GM19240 (cell line): ENCODE measurements around the gene PRPF8.

Source experiments
- DNase-seq: peaks from one replicate; pipeline ENCODE4 v3.0.0; 2011; ENCODE audit warnings: low spot score; ENCODE audit not compliant: insufficient read length

The PRPF8 gene

DNA sequence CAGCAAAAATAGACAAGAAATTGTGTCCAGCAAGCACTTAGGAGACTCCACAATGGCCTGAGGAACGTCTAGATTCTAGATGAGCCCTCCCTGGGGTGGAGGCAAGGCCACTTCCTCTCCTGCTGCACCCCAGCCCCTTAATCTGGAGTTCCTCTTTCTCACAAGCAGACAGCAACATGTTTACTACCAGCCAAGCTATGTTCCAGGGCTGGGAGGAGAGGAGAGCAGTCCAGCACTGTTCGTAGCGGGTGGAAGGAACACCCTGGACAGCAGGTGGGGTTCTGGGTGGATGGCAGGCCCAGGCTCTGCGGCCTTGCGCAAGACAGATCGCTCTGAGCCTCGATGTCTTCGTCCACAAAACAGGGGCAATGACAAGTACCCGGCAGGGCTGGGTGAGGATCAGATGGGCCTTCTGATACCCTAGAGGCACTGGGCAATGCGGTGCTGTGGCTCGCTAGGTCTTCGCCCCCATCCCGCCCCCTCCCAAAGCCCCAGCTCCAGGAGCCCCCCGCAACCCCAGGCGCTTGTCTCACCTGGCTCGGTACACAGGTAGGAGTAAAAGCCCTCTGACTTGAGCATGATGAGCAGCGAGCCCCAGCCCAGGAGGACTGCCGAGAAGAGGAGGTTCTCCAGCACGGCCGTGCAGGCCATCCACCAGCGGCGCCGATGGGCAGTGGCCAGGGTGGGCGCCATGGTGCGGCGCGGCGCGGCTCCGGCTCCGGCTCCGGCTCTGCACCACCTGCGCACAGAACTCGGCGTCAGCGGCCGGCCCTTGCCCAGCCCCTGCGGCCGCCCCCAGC, 57.3 kb downstream of the PRPF8 start:
- DNase-seq: no peak

- no peak for DNase-seq
These were observed 58.3 kb downstream of the PRPF8 start for GRCh38 chr17:1626333-1626732.

GRCh38 chr17:1625581-1625980, 59.1 kb downstream of the PRPF8 start:
- DNase-seq: no peak

GRCh38 chr17:1625053-1625452, 59.6 kb downstream of the PRPF8 start:
- no peak for DNase-seq

- no peak for DNase-seq
These were observed 60.0 kb downstream of the PRPF8 start for GRCh38 chr17:1624650-1625049.

DNA sequence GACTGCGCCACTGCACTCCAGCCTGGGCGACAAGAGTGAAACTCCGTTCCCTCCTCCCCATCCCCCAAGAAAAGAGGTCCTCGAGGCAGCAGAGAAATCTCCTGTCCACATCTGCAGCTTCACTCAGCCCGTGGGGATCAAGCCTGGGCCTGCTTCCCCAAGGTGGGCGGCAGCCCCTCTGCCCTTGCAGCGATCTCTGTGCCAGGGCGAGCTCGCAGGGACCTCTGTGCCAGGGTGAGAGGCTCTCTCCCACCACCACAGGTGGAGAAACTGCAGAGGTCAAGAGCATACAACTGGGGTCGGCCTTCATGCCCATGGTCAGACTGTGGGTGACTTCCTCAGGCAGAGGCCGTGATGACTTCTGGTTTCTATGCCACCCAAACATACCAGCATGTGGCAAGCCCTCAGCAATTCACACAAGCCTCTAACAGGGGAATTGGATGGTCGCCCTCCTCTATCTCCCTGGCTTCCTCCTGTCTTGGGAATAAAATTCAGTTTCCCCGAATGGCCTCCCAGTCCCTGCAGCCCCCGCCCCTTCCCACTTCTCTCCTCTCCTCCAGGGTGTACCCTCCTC, 61.5 kb downstream of the PRPF8 start:
- no peak for DNase-seq

DNA sequence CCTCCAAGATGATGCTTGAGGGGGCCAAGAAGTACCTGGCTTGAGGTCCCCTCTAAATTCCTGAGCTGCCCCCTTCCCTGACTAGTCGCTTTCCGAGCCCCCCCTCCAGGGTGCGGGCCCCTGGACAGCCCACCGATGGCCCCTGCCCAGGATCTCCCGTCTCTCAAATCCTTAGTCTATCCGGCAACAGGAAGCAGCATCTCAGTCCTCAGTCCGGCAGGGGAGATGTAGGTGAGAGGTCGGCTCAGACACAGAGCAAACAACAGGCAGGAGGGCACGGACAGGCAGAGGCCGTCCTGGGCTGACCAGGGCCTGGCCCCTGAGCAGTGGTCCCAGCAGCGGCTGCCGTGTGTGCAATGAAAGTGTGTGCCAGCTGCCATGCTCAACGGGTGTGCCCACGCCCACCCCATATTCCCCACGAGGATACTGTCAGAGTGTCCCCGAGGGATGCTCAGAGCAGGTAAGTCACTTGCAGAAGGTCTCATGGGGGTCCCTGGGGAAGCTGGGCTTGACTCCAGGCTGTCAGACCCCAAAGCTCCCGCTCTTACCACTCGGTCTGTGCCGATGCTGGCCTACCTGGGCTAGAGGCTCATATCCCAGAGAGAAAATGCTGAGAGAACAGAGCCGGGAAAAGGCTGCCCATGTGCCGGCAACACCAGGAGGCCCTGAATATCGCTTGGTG, 63.3 kb downstream of the PRPF8 start:
- DNase-seq: no peak

GRCh38 chr17:1620486-1620885, 64.2 kb downstream of the PRPF8 start:
- DNase-seq: no peak

GRCh38 chr17:1617620-1618174, 67.0 kb downstream of the PRPF8 start:
- no peak for DNase-seq

- no peak for DNase-seq
These were observed 68.6 kb downstream of the PRPF8 start for GRCh38 chr17:1616101-1616500.

DNA sequence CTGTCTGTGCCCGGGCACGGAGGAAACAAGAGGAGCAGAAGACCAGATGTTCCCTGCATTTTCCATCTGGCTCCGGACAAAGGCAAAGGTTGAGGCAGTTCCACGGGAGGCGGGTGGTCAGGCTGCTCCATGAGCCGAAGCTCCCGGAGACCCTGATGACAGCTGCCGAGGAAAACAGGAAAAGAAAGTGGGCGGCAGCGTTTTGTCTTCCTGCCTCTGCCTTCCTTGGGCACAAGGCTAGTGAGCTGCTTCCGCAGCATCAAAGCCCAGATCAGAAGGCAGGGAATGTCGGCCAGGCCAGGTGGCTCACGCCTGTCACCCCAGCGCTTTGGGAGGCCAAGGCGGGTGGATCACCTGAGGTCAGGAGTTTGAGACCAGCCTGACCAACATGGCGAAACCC, 72.3 kb downstream of the PRPF8 start:
- no peak for DNase-seq

- no peak for DNase-seq
These were observed 73.0 kb downstream of the PRPF8 start for GRCh38 chr17:1611715-1612114.

DNA sequence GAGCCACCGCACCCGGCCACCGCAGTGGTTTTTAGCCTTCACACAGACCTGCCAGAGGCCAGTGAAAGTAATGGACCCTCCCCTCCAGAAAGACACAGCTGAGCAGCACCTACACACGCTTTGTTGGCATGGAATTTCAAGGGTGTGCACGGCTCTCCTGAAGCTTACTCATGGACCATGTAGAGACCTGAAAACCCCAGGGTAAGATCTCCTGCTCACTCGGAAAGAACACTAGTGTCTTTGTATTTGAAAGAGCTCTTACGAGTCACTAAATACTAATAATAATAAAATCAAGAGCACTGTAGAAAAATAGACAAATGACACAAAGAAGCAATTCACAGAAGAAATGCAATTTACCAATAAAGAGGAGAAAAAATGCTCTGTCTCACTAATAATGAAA, 76.0 kb downstream of the PRPF8 start:
- DNase-seq: no peak

DNA sequence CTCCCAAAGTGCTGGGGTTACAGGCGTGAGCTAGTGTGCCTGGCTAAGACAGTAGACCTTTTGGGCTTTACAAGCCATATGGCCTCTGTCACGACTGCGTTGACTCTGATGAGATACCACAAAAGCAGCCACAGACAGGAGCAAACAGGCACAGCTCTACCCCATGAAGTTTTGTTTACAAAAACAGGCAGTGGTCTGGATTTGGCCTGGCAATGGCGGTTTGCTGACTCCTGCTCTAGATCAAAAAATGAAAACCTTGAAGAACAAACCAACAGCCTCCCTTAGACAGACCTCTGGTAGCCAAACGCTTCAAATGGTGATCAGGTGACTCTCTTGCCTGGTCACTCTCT, 76.7 kb downstream of the PRPF8 start:
- no peak for DNase-seq

- DNase-seq: no peak
These were observed 78.2 kb downstream of the PRPF8 start for GRCh38 chr17:1606352-1606985.

DNA sequence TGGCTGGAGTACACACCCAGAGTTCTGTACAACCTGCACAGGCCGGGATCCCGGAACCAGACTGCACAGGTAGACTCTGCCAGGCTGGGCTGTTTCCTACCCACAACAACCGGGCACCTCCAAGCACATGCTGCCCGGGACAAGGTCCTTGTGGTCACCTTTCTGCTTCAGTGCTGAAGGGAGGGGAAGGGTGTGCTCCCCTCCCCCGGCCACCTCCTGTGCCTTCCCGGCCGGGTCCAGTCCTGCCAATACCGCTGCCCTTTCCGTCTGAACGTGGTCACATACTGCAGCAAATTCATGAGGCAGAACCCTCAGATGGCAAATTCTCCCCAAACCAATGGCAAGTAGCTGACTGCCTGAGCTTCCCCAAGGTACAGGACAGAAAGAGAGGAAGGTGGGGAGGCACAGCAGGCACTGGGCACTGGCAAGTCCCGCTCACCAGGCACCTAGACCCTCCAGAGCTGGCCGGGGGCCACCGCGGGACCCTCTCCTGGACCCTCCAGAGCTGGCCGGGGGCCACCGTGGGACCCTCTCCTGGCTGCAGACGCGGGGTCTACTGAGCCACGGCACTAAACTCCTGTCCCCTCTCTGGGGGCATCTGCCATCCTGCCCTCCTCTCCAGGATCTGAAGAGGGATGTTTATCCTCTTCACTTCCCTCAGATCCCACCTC, 78.9 kb downstream of the PRPF8 start:
- no peak for DNase-seq

DNA sequence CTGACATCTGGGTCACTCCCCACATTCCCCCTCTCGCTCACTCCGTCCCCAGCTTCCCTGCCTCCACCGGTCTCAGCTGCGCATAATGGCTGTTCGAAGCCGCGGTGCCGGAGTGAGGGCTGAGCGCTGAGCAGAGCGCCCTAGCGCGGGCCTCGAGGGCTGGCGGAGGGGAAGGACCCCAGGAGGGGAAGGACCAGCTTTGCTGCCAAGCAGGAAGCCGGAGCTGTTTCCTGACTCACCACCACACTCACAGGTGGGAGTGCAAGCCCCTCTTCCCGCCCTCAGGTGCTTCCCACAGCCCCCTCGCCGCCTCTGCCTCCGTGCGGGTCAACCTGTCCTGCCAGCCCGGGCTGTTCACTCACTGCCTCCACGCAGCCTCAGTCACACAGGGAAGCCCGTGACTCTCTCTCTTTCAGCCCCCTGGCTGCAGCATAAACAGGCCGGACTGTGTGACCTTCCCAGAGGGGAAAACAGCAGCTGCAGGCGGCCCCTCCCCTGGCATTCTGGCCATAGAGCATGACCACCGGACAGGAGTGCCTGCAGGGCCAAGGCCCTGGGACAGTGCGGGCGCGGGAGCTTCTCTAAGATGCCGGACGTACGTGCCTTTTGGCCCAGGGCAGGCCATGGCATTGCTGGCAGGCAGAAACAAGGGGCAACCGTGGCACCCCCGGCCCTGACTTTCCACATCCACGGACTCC, 79.7 kb downstream of the PRPF8 start:
- DNase-seq: no peak

- no peak for DNase-seq
These were observed 83.1 kb downstream of the PRPF8 start for GRCh38 chr17:1601571-1601970.
